HepG2 (cell line): ENCODE data around the gene TPRG1L. TPM values are rescaled to one million over a fixed set of nuclear protein-coding genes. Genes with fewer than 3 reads are reported as not detected.

Experiments used
- ATAC-seq: fragments of 200-7000 bp; cut with Tn5 transposase; 3 replicates; pipeline ENCODE4 v1.9.1; 2020; ENCODE audit warnings: mild to moderate bottlenecking, moderate library complexity
- BruUV-seq: library from RNA; stranded (reverse); fragments of 400-500 nt; replicated peaks from 2 replicates; lab custom pipeline; 2021; lab: Mats Ljungman, UMichigan
- CTCF ChIA-PET: fragments of 300-600 bp; formaldehyde crosslinking; extraction: SDS; loops from one replicate; lab custom pipeline; 2021; ENCODE audit warnings: low total read pairs, inconsistent platforms, low intra/inter-chr PET ratio; lab: Yijun Ruan, JAX
- POLR2A ChIA-PET: fragments of 350-600 bp; sonication (Branson Sonifier 250); formaldehyde crosslinking; loops from one replicate; lab custom pipeline; 2020; ENCODE audit warnings: antibody characterized with exemption, inconsistent platforms; lab: Yijun Ruan, JAX
- DNase-seq: peaks from one replicate; pipeline ENCODE4 v3.0.0-alpha.2; 2015; ENCODE audit warnings: low spot score
- FAIRE-seq: peaks from 3 replicates; lab custom pipeline; 2011; peaks lifted over from hg19 to GRCh38; lab: Jason Lieb, UNC
- H2AFZ ChIP-seq: one replicate; pipeline ENCODE4 v1.6.1; 2011; ENCODE audit warnings: low read length, inconsistent platforms
- H3K27ac ChIP-seq: fragments of 300-600 bp; 3 replicates; pipeline ENCODE4 v1.8.0; 2011; ENCODE audit warnings: mixed run types, mild to moderate bottlenecking, mixed read lengths, low read length, inconsistent platforms; ENCODE audit not compliant: insufficient read depth; ENCODE audit errors: extremely low read length
- H3K27me3 ChIP-seq, 2 experiments: fragments of 200-600 bp in 1 of 2; 2 replicates in 1 of 2; 3 replicates in 1 of 2; pipeline versions ENCODE4 v1.6.0 to v1.8.0; 2011; ENCODE audit warnings: low read length in 2 of 2, mild to moderate bottlenecking in 2 of 2, moderate library complexity in 2 of 2, inconsistent platforms in 1 of 2; ENCODE audit not compliant: insufficient read depth in 2 of 2, control insufficient read depth in 1 of 2
- H3K36me3 ChIP-seq, 2 experiments: fragments of 200-600 bp in 1 of 2; replicated peaks in 1 of 2; 2 replicates in 1 of 2; 3 replicates in 1 of 2; pipeline versions ENCODE4 v1.5.1 to v1.8.0; 2011; ENCODE audit warnings: low read length in 2 of 2, inconsistent platforms in 1 of 2; ENCODE audit not compliant: insufficient read depth in 2 of 2, control insufficient read depth in 1 of 2
- H3K4me1 ChIP-seq: 2 replicates; pipeline ENCODE4 v1.5.1; 2012; ENCODE audit warnings: low read length, inconsistent platforms; ENCODE audit not compliant: insufficient read depth
- H3K4me2 ChIP-seq: 2 replicates; pipeline ENCODE4 v1.6.0; 2011; ENCODE audit warnings: low read depth, low read length, inconsistent platforms
- H3K4me3 ChIP-seq, 3 experiments: fragments of 200-600 bp in 1 of 3; sonication (generic), shearing (Covaris generic) in 1 of 3; replicated peaks in 1 of 3; 2 replicates each; pipeline ENCODE4 v1.5.1; 2011 to 2016; ENCODE audit warnings: low read length in 3 of 3, inconsistent platforms in 2 of 3, low read depth in 2 of 3, mild to moderate bottlenecking in 2 of 3, control low read depth in 1 of 3, mixed read lengths in 1 of 3; ENCODE audit not compliant: insufficient read depth in 1 of 3
- H3K79me2 ChIP-seq: one replicate; pipeline ENCODE4 v1.6.1; 2011; ENCODE audit warnings: low read length, inconsistent platforms; ENCODE audit not compliant: insufficient read depth
- H3K9ac ChIP-seq: 2 replicates; pipeline ENCODE4 v1.6.0; 2011; ENCODE audit warnings: mild to moderate bottlenecking, low read depth, low read length, inconsistent platforms; ENCODE audit not compliant: insufficient read depth
- H3K9me3 ChIP-seq: 2 replicates; pipeline ENCODE4 v1.5.1; 2012; ENCODE audit warnings: mild to moderate bottlenecking, low read length
- H4K20me1 ChIP-seq: 2 replicates; pipeline ENCODE4 v1.6.0; 2011; ENCODE audit warnings: inconsistent platforms, mild to moderate bottlenecking, low read length, moderate library complexity; ENCODE audit not compliant: insufficient read depth
- ATF7 ChIP-seq, 2 experiments: fragments of 450-650 bp in 1 of 2; sonication (generic) in 1 of 2; formaldehyde crosslinking in 1 of 2; IDR thresholded peaks; 2 replicates each; pipeline versions ENCODE4 v1.4.0 to v1.6.1; 2016 to 2020; ENCODE audit warnings: antibody characterized with exemption in 1 of 2, mild to moderate bottlenecking in 1 of 2, missing genetic modification reagents in 1 of 2
- ATM ChIP-seq: fragments of 450-650 bp; IDR thresholded peaks from 2 replicates; pipeline ENCODE4 v1.7.1; 2017; ENCODE audit warnings: mild to moderate bottlenecking, borderline replicate concordance
- CREB1 ChIP-seq, 2 experiments: fragments of 450-650 bp in 1 of 2; IDR thresholded peaks; 2 replicates each; pipeline ENCODE4 v1.6.1; 2016 to 2017; ENCODE audit warnings: control low read depth in 1 of 2, mild to moderate bottlenecking in 1 of 2, missing compliant biosample characterization in 1 of 2, missing genetic modification characterization in 1 of 2
- ESRRA ChIP-seq: sonication (generic); formaldehyde crosslinking; IDR thresholded peaks from 2 replicates; pipeline ENCODE4 v1.5.1; 2020; ENCODE audit warnings: mild to moderate bottlenecking, low read depth, missing genetic modification reagents
- HCFC1 ChIP-seq: fragments of 150-350 bp; IDR thresholded peaks from 2 replicates; pipeline ENCODE4 v1.6.1; 2014; ENCODE audit warnings: low read depth, low read length
- KMT2B ChIP-seq: IDR thresholded peaks from 2 replicates; pipeline ENCODE4 v1.6.1; 2016; ENCODE audit warnings: missing genetic modification reagents, missing compliant biosample characterization
- NRL ChIP-seq: sonication (generic); formaldehyde crosslinking; IDR thresholded peaks from 2 replicates; pipeline ENCODE4 v1.5.0; 2020; ENCODE audit warnings: missing genetic modification reagents, mild to moderate bottlenecking, moderate library complexity, borderline replicate concordance
- SMARCE1 ChIP-seq: fragments of 450-650 bp; IDR thresholded peaks from 2 replicates; pipeline ENCODE4 v1.6.1; 2017; ENCODE audit warnings: borderline replicate concordance
- SRY ChIP-seq: sonication (generic); formaldehyde crosslinking; IDR thresholded peaks from 2 replicates; pipeline ENCODE4 v1.8.0; 2022; ENCODE audit warnings: mild to moderate bottlenecking, missing genetic modification reagents
- ZEB1 ChIP-seq: IDR thresholded peaks from 2 replicates; pipeline ENCODE4 v1.6.1; 2012; ENCODE audit warnings: mild to moderate bottlenecking, low read depth, inconsistent platforms; ENCODE audit not compliant: insufficient replicate concordance
- ZNF263 ChIP-seq: sonication (generic); formaldehyde crosslinking; IDR thresholded peaks from 2 replicates; pipeline ENCODE4 v1.4.0; 2020; ENCODE audit warnings: missing genetic modification reagents
- ZNF431 ChIP-seq: sonication (generic); formaldehyde crosslinking; IDR thresholded peaks from 2 replicates; pipeline ENCODE4 v1.9.0; 2022; ENCODE audit warnings: missing genetic modification reagents, low read depth, mild to moderate bottlenecking, borderline replicate concordance
- ZNF672 ChIP-seq: sonication (generic); formaldehyde crosslinking; IDR thresholded peaks from 2 replicates; pipeline ENCODE4 v1.8.1; 2022; ENCODE audit warnings: missing genetic modification reagents
- ZNF761 ChIP-seq: sonication (generic); formaldehyde crosslinking; conservative IDR thresholded peaks from 2 replicates; pipeline ENCODE4 v1.4.0; 2020; ENCODE audit warnings: mild to moderate bottlenecking, missing genetic modification reagents
- ZNF816 ChIP-seq: sonication (generic); formaldehyde crosslinking; IDR thresholded peaks from 2 replicates; pipeline ENCODE4 v1.8.0; 2022; ENCODE audit warnings: missing genetic modification reagents, mild to moderate bottlenecking, borderline replicate concordance
- ZSCAN30 ChIP-seq: sonication (generic); formaldehyde crosslinking; IDR thresholded peaks from 2 replicates; pipeline ENCODE4 v1.5.0; 2020; ENCODE audit warnings: mild to moderate bottlenecking, missing genetic modification reagents
- WGBS: methylation state at CpG from one replicate; pipeline ENCODE4 v1.1.6; 2017; ENCODE audit warnings: low lambda C conversion rate; 5-methylcytosine and 5-hydroxymethylcytosine counted together
- in situ Hi-C: cut with HindIII; loops from 2 replicates; pipeline ENCODE4 v1.10.0; 2017; ENCODE audit warnings: low pct_unique_long_range_greater_than_20kb; ENCODE audit not compliant: extremely low pct_ligation_motif_present
- intact Hi-C: fragments of 100-400 bp; cut with micrococcal nuclease; formaldehyde crosslinking; loops from one replicate; pipeline ENCODE4 v1.10.0; 2022; ENCODE audit not compliant: unreplicated experiment
- polyA plus RNA-seq, 8 experiments: library from polyadenylated mRNA; depleted of rRNA in 3 of 8; stranded (reverse) in 7 of 8; unstranded in 1 of 8; fragments of >200 nt; fragmentation: Illumina TruSeq in 4 of 8; extraction: Trizol in 4 of 8; gene quantifications; 2 replicates each; pipeline versions ENCODE4 v1.2.1 to v1.2.3, GENCODE V29; 2011 to 2016; ENCODE audit warnings: low read depth in 4 of 8, missing spikeins in 1 of 8, mixed read lengths in 1 of 8; ENCODE audit not compliant: insufficient read depth in 1 of 8
- total RNA-seq, 5 experiments: library from RNA; depleted of rRNA; stranded (reverse); fragments of >200 nt; fragmentation: Illumina TruSeq; extraction: Trizol; gene quantifications; 2 replicates each; pipeline ENCODE4 v1.2.3, GENCODE V29; 2016; ENCODE audit warnings: low read depth in 1 of 5
- TF ChIP-seq, protein P1 (sequence below): sonication (generic); formaldehyde crosslinking; IDR thresholded peaks from 2 replicates; pipeline ENCODE4 v1.4.0; 2020; ENCODE audit warnings: missing genetic modification reagents, borderline replicate concordance
- TF ChIP-seq, protein P2 (sequence below): IDR thresholded peaks from 2 replicates; pipeline ENCODE4 v1.6.1; 2016; ENCODE audit warnings: missing biosample characterization, missing genetic modification reagents, low read depth

The TPRG1L gene
- total and polyA plus RNA-seq, 2 of the 13 experiments (the other 11 are each of a cell fraction or from before 2014, with no cell fraction given), result 21.3 to 37.4 TPM

DNA sequence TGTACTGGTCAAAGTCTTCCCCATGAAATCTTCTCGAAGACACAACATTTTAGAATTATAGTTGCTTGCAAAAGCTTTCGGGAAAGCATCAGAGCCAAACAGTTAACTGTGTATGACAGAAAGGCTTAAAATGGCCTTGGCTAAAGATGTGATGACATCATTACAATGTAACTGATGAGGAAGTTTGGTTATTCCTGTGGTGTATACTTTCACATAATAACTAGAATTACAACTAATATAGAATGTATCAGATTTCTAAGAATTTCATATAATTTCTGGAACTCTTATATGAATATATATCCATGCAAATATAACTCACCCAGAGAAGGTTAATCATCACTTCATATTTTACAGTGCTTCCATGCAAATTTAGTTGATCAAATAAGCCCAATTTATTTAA lies 35.9 kb downstream of the TPRG1L start:
- H3K4me3 ChIP-seq, result no peak overlapping the region
- no peaks in the 10 kb centered on the region for H3K9me3 ChIP-seq
- H3K79me2 ChIP-seq, result no peaks in the 10 kb centered on the region
- in situ Hi-C loops (no loop called here), intact Hi-C loops (no loop called here)
- no peaks in the 10 kb centered on the region for H4K20me1 ChIP-seq
- no peak overlapping the region for H2AFZ ChIP-seq
- WGBS, result 80% methylated on average over 2 of the region's 2 CpGs
- DNase-seq, result no peak
- ATAC-seq, result no peak
- ChIA-PET POLR2A (no interaction called here), CTCF (no interaction called here)
- H3K4me1 ChIP-seq, result peaks cover 2% of the 10 kb centered on the region; the same call in 1 of the 2 replicates
- H3K9ac ChIP-seq, result no peak overlapping the region
- H3K27ac ChIP-seq, result no peak overlapping the region
- FAIRE-seq, result no peak
- TF ChIP-seq ZNF431 (CRISPR knock-in tag), result no peak
- peak; percentile 90 for TF ChIP-seq ATF7 (IDR thresholded peaks at IDR 0.05)
- TF ChIP-seq ATF7 (CRISPR knock-in tag; IDR thresholded peaks at IDR 0.05), result no peak
- TF ChIP-seq CREB1 (IDR thresholded peaks at IDR 0.05), result 0 out of 2 replicates have a peak, but pooled peaks have one; percentile 39
- no peak for TF ChIP-seq CREB1 (CRISPR knock-in tag; IDR thresholded peaks at IDR 0.05)
- no peak for TF ChIP-seq ZNF672 (CRISPR knock-in tag)
- no peak for TF ChIP-seq ZSCAN30 (CRISPR knock-in tag)
- no peak for TF ChIP-seq SRY (CRISPR knock-in tag)
- no peaks in the 10 kb centered on the region for H3K27me3 ChIP-seq
- no peak overlapping the region for H3K4me2 ChIP-seq
- BruUV-seq, result no TSS peak
- H3K36me3 ChIP-seq, result no peaks in the 10 kb centered on the region

DNA sequence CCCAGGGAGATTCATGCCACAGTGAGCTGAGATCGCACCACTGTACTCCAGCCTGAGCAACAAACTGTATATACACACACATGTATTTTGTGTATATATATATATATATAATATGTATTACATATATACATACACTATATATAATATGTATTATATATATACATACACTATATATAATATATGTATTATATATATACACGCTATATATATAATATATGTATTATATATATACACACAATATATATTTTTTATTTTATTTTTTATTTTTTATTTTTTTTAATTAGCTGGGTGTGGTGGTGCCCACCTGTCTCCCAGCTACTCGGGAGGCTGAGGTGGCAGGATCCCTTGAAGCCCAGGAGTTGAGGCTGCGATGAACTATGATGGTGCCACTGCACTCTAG lies 36.8 kb downstream of the TPRG1L start:
- intact Hi-C loops, result no loop called here
- FAIRE-seq, result no peak
- POLR2A ChIA-PET, result interaction anchor here (1.3 kb wide), 1 partner anchor 9 kb away, joined by 3 read pairs; the partner anchor contains the start of gene TP73
- TF ChIP-seq ATM (no peak), HCFC1 (no peak), NRL (CRISPR knock-in tag) (no peak), KMT2B (no peak), ZEB1 (no peak), ZNF816 (CRISPR knock-in tag) (no peak), ZNF263 (CRISPR knock-in tag) (no peak), ZNF761 (no peak), SMARCE1 (no peak), ESRRA (CRISPR knock-in tag) (no peak)
- TF ChIP-seq, protein P1, sequence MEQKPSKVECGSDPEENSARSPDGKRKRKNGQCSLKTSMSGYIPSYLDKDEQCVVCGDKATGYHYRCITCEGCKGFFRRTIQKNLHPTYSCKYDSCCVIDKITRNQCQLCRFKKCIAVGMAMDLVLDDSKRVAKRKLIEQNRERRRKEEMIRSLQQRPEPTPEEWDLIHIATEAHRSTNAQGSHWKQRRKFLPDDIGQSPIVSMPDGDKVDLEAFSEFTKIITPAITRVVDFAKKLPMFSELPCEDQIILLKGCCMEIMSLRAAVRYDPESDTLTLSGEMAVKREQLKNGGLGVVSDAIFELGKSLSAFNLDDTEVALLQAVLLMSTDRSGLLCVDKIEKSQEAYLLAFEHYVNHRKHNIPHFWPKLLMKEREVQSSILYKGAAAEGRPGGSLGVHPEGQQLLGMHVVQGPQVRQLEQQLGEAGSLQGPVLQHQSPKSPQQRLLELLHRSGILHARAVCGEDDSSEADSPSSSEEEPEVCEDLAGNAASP (CRISPR knock-in tag), result no peak
- TF ChIP-seq, protein P2, sequence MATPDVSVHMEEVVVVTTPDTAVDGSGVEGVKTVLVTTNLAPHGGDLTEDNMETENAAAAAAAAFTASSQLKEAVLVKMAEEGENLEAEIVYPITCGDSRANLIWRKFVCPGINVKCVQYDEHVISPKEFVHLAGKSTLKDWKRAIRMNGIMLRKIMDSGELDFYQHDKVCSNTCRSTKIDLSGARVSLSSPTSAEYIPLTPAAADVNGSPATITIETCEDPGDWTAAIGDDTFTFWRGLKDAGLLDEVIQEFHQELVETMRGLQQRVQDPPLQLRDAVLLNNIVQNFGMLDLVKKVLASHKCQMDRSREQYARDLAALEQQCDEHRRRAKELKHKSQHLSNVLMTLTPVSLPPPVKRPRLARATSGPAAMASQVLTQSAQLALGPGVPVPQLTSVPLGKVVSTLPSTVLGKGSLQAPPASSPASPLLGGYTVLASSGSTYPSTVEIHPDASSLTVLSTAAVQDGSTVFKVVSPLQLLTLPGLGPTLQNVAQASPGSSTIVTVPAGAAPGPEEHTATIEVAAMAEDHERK, result no peak

More for the DNA sequence above, 36.8 kb downstream of the TPRG1L start:
- CTCF ChIA-PET, result no interaction called here
- BruUV-seq, result no TSS peak
- no peak overlapping the region for H2AFZ ChIP-seq
- H3K4me1 ChIP-seq, result peaks cover 11% of the 10 kb centered on the region
- H3K79me2 ChIP-seq, result no peaks in the 10 kb centered on the region
- H3K27ac ChIP-seq, result no peak overlapping the region
- no peaks in the 10 kb centered on the region for H3K27me3 ChIP-seq
- H3K9me3 ChIP-seq, result no peaks in the 10 kb centered on the region
- H3K4me3 ChIP-seq, result no peak overlapping the region
- DNase-seq (no peak), ATAC-seq (no peak)
- WGBS, result 94% methylated on average over 4 of the region's 4 CpGs
- H3K4me2 ChIP-seq, result no peak overlapping the region
- no peaks in the 10 kb centered on the region for H3K36me3 ChIP-seq
- in situ Hi-C loops, result no loop called here
- no peaks in the 10 kb centered on the region for H4K20me1 ChIP-seq
- H3K9ac ChIP-seq, result no peak overlapping the region
